ENCODE measurements around the gene EMP2.

The EMP2 gene

DNA sequence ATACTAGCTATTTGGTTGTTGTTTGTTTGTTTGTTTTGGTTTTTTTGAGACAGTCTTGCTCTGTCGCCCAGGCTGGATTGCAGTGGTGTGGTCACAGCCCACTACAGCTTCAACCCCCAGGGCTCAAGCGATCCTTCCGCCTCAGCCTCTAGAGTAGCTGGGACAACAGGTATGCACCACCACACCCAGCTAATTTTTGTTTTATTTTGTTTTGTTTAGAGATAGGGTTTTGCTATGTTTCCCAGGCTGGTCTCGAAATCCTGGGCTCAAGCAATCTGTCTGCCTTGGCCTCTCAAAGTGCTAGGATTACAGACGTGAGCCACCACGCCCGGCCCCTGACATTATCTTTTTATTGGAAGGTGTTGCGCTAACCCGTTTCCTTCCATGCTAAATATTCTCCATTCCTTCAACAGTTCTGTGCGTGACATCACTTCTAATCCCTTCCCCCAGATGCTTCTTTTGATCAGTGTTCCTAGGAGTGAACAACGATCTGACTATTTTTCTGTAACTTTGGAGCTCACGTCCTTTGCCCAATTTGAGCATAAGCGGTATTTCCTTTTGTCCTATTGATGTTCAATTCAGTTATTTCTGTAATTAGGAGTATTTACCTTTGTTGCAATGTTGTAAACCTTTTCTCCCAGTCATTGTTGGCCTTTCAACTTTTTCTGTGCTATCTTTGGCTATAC, 30.2 kb upstream of the EMP2 start:
- DNase-seq (ENCODE audit: low spot score) = no peak

DNA sequence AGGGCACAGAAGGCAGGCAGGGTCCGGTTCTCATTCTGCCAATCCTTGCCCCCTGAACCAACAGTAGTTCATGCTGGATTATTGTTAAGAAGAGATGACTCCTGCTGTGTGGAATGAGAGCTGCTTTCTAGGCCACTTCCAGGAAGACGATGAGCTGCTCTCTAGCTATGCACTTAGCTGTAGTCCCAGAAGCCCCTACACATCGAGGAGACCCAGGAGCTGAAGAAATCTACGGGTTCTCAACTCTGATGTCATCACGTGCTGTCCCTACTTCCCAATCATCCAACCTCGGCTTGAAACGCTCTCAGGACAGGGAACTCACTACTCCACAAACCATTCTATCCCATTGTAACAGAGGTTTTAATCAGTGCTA, 29.0 kb upstream of the EMP2 start:
- DNase-seq (ENCODE audit: low spot score) = peak; percentile 88

DNA sequence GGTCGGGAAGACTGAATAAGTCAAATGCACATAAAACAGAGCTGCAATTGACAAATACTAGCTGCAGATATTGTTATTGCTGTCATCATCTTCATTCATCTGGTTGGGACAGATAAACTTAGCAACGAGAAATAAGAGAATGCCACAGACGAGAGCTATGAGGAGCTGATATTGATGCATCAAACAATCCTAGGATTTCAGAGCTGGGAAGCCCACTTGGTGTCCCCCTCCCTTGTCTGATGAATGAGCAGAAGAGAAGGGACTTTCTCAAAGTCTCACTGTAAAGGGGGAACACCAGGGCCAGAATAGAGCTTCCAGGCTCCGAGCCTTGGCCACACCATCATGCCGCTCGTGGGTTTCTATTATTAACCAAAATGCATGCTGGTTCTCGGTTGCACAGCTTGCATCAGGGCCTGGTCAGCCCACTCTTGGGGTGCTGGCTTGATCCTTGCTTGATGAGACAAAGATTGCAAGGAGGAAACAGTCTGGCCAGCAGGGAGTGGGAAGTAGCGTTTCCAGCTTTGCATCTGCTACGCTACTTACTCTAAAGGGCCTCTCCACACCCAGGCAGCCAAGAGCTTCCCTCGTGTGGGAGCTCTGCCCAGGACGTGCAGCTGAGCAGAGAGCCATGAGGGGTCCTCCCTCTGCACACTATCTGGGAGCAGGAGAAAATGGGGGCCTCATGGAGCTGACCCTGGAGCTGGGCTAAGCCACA, 28.4 kb upstream of the EMP2 start:
- peak; percentile 84 for DNase-seq (ENCODE audit: low spot score)

DNA sequence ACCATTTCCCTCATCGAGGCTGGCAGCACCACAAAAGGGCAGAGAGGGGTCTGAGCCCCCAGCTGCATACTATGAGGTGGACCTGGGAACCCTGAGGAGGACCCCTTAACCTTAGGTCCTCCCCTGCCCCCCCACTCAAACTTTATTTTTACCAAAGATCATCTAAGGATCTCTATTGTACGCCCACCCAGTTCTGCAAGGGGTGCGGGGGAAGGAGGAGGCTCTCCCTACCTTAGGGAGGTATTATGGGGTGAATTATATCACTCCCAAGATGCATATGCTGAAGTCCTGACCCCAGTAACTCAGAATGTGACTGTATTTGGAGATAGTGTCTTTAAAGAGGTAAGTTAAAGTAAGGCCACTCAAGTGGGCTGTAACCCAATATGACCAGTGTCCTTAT, 26.8 kb upstream of the EMP2 start:
- DNase-seq (ENCODE audit: low spot score) = no peak

DNA sequence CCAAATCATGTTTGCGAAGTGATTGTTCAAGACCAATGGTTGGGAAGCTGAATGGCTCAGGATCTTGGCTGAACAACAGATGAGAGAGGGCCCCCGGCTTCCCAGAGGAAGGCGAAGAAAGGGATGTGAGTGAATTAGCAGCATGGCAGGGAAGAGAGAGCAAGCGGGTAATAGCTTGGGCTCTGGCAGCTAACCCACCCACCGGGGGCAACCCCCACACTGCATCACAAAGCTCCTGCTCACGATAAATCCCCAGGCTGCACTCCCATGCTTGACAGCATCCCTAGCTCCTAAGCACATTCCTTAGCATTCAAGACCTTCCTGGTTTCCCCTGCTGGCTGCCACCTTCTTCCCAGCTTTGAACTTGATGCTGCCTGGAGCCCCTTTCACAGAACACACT, 26.2 kb upstream of the EMP2 start:
- no peak for DNase-seq (ENCODE audit: low spot score)

DNA sequence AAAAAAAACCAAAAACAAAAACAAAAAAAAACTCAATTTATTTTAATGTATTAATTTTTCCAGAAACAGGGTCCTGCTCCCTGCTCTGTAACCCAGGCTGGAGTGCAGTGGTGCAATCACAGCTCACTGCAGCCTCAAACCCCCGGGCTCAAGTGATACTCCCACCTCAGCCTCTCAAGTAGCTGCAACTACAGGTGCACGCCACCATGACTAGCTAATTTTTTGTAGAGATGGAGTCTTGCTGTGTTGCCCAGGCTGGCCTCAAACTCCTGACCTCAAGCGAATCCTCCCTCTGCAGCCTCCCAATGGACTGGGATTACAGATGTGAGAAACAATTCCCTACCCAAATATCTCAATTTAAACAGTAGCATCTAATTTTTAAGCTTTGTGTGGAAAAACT, 25.2 kb upstream of the EMP2 start:
- DNase-seq (ENCODE audit: low spot score) = no peak

DNA sequence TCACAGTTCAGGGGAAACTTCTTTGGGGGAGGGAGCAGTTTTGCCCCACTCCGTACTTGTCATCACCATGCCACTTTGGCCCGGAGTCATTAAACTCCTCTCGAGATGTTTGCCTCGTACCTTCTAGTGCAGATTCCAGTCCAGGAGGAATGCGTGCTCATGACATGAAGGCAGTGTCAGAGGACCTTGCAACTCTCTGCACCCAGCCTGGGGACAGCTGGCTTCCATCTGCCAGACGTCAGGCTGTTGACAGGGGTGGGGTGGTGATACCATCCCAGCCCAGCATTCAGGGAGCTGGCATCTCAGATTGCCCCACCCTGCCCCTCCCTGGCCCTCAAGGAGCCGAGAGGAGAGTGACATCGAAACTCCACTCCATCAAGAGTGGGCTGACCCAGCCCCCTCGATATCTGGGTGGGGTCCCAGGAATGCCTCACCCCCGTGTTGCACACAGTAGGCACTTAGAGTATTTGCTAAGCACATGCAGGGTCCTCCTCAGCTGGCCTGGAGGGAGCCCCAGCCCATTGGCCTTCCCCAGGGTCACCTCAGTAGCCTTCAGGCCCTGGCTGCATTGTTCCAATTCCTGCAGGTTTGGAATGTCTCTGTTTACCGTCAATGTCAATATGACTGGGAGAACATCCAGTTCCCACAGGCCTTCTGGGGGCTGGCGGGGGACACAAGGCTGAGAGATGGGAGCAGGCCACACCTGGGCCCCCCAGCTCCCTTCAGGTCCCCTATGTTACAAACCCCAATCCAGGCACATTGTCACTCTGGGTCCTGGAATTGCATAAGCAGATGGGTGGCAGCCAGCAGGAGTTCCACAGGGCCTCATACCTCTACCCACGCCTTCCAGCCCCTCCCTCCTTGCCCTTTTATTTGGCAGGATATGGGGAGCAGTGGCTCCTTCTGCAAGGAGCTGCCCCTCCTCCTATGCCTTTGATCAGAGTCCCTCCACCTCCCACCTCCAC, 21.3 kb upstream of the EMP2 start:
- no peak for DNase-seq (ENCODE audit: low spot score)

DNA sequence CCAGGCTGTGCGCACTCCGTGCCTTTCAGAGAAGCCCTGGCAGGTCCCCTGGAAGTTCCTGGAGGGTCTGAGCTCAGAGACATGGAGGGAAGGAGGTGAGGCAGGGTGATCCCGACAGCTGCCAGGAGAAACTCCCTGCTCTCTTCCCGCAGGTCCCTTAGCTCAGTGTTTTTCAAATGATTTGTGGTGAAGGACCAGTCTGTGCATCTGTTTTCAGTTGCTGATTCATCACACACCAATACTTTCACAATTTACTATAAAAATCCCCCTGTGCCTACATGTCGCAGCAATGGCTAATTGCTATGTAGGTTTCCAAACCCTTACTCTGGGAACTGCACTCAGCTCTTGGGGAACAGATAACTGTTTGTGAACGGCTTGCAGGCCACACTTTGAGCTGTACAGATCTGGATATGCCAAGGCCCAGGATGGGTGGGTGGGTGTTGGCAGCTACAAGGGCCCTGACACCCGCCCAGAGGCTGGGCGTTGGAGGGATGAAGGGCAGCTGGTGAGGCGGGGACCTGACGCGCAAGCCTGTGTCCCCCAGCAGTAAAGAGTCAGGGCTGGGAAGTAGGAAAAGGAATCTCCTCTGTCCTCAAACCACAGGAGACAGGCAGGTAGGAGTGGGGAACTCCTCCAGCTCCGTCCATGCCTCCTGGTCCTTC, 20.5 kb upstream of the EMP2 start:
- peak; percentile 67 for DNase-seq (ENCODE audit: low spot score)

DNA sequence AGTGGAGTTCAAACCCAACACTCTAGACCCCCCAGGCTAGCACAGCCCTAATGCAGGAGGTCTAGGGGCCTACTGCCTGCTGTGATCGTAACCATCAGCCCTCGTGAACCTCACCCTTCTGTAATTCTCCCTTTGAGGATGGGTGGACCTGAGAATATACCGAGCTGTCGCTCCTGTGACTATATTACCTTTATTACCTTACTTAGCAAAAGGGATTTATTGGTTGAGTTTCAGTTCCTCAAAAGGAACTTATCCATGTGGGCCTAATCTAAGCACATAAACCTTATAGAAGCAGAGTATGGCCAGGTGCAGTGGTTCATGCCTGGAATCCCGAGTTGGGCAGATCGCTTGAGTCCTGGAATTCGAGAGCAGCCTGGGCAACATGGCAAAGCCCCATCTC, 19.2 kb upstream of the EMP2 start:
- no peak for DNase-seq (ENCODE audit: low spot score)

DNA sequence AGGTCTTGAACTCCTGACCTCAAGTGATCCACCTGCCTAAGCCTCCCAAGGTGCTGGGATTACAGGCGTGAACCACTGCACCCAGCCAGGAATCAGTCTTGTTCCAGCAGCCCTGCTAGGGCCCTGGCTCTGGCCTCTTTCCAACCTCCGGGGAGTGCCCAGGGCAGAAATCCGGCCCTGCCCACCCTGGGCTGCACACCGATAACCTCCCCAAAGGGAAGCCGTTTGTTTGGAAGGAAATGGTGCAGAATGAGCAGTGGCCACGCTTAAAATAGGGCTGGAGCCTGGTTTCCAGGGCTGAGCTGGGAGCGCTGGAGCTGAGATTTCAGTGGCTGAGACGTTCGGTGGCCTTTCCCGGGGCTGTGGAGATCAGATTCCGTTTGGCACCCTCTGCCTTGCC, 17.8 kb upstream of the EMP2 start:
- no peak for DNase-seq (ENCODE audit: low spot score)

DNA sequence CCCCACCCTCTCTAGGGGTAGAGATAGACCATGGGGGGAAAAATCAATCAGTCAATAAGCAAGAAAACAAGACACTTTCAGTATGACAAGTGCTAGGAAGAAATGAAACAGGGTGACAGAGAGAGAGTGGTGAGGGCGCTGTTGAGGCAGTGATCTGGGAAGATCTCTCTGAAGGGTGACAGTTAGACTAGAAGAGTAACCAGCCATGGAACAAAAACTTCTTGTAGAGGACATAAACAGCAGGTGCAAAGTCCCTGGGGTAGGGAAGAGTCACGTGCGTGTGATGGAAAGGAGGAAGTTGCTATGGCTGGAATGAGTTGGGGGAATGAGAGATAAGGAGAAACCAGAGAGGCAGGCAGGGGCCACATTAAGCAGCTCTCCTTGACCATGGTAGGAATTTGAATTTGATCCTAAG, 16.8 kb upstream of the EMP2 start:
- no peak for DNase-seq (ENCODE audit: low spot score)

DNA sequence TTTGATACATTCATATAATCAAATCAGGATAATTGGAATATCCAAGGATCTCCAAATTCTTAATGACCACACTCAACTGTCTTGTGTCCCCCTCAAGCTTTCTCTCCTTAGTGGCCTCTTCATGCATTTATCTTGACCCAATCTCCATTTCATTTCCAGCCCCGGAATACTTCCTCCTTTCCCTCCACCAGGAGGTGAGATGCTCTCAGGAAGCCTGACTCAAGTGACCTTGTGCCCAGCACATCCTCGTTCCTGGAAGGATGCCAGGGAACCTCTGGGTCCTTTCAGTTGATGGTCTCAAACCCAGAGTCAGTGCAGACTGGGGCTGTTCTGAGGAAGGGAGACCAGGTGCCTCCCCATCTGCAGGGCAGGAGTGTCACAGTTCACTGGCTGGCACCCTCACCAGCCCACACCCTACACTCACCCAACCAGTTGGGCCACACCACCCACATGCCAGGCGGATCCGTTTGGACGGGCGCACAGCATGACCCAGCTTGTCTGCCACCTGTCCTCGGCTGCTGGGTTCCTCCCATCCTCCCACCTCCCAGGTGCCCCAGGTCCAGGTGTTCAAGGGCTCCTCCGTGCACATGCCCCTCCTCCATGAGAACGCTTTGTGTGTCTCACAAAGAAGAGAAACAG, 14.0 kb upstream of the EMP2 start:
- DNase-seq (ENCODE audit: low spot score) = no peak

DNA sequence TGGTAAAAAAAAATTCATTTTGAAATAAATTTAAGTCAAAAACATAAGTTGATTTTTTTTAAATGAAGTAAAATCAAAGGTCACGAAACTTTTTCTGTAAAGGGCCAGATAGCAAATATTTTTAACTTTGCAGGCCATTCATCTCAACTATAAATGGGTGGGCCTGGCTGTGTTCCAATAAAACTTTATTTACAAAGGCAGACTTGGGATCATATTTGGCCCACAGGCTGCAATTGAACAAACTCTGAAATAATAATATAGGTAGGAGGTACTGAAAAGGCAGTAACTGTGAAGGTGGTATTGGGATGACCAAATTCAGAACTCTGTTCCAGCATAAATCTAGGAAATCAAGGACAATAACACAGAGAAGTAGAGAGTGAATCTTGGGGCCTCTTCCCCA, 12.2 kb upstream of the EMP2 start:
- no peak for DNase-seq (ENCODE audit: low spot score)

DNA sequence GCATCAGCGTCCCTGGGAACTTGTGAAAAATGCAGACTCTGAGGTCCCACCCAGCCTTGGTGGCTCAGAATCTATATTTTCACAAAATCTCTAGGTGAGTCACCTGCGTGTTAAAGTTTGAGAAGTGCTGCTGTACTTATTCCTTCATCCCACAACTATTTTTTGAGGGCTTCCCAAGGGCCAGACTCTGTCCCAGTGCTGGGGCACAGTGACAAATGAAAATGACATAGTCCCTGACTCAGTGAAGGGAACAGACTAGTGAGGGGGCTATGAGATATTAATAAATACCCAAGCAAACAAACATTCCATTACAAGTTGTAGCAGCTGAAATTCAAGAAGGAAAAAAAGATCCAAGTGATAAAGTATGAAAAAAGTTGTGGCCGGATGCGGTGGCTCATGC, 9.9 kb upstream of the EMP2 start:
- no peak for DNase-seq (ENCODE audit: low spot score)

DNA sequence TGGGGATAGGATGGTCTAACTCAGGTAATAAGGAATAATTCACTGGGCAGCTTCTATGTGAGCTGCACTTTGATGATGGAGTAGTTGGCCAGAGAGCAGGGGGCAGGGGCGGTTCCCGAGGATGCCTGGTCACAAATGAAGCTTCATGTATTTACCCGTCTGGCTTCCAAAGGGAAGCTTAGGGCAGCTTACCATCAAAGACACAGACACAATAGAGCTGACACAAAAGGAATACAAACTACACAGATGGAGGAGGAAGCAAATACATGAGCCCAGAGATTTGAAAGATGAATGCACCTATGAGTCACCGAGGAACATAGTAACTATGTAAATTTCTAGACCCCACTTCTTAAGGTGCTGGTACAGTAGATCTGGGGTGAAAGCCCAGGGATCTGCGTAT, 8.7 kb upstream of the EMP2 start:
- DNase-seq (ENCODE audit: low spot score) = no peak

DNA sequence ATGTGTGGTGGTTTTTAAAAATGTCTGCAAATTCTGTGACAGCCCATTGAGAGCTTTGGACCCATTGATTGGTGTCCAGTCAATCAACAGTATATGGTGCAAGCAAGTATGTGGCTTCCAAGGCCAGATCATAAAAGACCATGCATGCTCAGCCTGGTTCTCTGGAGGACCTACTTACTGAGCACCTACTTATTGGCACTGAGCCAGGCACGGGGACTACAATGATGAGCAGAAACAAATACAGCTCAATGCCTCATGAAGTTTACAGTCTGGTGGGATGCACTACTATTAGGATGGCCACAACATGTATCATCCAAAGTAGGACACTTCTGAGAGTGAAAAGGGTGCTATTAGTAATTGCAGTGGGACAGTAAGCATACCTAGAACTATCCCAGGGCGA, 7.2 kb upstream of the EMP2 start:
- DNase-seq (ENCODE audit: low spot score) = no peak

DNA sequence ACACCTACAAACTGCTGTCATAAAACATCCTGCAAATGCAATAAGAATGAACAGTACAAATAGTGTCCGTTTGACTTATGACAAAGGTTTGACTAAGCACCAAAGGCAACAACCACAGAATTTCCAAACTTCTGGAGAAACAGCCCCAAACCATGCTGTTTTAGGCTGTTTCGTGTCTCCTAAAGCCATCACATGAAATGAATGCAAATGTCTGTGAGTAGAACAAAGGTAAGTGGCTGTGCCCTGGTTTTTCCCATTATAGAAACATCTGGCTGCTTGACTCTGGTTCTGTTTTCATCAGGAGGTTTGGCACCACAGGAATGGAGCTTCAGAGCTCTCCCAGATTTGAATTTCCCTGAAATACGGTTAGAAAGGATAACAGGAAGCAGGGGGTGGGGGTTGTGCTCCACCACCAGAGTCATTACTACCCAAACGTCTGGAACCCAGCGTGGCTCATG, 4.6 kb upstream of the EMP2 start:
- peak; percentile 66 for DNase-seq (ENCODE audit: low spot score)

DNA sequence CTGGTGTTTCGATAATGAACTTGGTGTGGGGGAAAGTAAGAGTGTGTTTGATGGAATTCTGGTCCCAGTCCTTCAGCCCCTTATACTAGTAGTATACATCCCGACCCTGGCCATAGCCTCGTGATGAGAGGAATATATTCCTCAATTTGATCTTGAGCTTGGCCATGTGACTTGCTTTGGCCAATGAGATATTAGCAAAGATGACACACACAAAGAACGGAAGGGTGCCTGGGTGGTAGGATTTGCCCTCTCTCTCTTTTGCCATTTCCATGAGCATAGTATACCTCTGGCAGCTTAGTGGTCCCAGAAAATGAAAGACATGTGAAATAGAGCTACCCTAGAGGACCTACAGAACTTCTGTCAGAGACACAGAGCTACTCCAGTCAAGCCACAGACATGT, 2.9 kb upstream of the EMP2 start:
- no peak for DNase-seq (ENCODE audit: low spot score)

DNA sequence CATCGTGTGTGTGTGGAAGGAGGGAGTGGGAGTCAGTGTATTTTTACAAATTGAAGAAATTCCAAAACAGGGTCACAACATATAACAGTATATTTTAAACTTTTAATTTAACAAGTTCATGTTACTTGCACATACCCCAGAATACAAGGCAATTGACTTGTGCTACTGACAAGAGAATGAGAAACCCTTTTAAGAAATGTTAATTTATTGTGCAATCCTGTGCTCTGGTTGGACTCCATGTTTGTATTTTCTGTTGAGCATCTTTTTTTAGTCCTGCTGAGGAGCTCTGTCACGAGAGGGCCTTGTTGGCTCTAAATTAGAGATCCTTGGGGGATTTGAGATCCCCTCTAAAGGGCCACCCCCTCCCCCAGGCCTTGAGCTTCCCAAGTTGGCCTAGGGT, 1.1 kb upstream of the EMP2 start:
- DNase-seq (ENCODE audit: low spot score) = no peak

DNA sequence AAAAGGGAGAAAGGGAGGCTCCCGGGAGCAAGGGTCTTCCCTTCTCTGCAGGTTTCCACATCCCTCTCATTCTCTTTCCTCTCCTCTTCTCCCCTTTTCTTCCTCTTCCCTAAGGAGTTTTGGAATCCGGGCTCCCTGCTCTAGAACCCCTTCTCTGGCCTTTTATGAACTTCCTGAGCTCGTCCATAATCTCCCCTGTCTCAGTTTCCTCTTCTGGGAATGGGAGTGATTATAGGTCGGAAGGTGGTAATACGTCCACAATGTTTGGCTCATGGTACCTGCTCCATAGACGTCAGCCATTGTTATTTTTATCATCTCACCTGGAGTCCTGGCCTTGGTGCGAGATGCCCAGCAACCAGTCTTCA, 467 bp upstream of the EMP2 start:
- DNase-seq (ENCODE audit: low spot score) = no peak

DNA sequence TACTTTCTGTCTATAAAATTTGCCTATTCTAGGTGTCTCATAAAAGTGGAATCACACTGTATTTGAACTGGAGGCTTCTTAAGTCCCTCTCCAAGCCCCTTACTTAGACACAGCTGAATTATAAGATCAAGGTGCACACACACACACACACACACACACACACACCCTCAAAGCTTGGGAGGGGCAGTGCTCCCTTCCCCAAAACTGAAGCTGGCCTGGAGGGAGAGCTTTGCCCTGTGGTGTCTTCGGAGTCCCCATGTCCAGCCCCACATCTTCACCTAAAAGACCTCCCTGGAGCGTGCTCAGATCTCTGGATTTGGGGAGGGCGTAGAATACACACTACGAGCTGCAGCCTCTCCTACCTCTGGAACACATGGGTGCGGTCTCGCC, 828 bp downstream of the EMP2 start:
- DNase-seq (ENCODE audit: low spot score) = no peak

Measured in GM03348 (cell line).